ENCODE measurements around the gene TRANK1.
A peak's percentile ranks its signal among the peaks of the same experiment; 100 is the strongest.
"Not testable (repeated sequence)": the region's sequence is repeated elsewhere in the genome, so short reads cannot be mapped to it uniquely, and the experiment has no call there.

The TRANK1 gene

GRCh38 chr3:36890261-36890660, 54.6 kb downstream of the TRANK1 start:
- DNase-seq = no peak

- no peak for DNase-seq
These were observed 63.1 kb downstream of the TRANK1 start for GRCh38 chr3:36881735-36882134.

GRCh38 chr3:36879842-36880241, 65.0 kb downstream of the TRANK1 start:
- DNase-seq = not testable (repeated sequence)

GRCh38 chr3:36877930-36878685, 66.7 kb downstream of the TRANK1 start:
- no peak for DNase-seq

GRCh38 chr3:36876181-36876936, 68.5 kb downstream of the TRANK1 start:
- DNase-seq = no peak

GRCh38 chr3:36875397-36875796, 69.5 kb downstream of the TRANK1 start:
- no peak for DNase-seq

- no peak for DNase-seq
These were observed 70.4 kb downstream of the TRANK1 start for GRCh38 chr3:36874424-36874823.

- no peak for DNase-seq
These were observed 73.3 kb downstream of the TRANK1 start for GRCh38 chr3:36871379-36872126.

- DNase-seq = no peak
These were observed 76.0 kb downstream of the TRANK1 start for GRCh38 chr3:36868614-36869436.

GRCh38 chr3:36867810-36868209, 77.0 kb downstream of the TRANK1 start:
- no peak for DNase-seq

- DNase-seq = no peak
These were observed 78.5 kb downstream of the TRANK1 start for GRCh38 chr3:36866368-36866767.

- no peak for DNase-seq
These were observed 80.4 kb downstream of the TRANK1 start for GRCh38 chr3:36864180-36865053.

GRCh38 chr3:36862076-36862755, 82.6 kb downstream of the TRANK1 start:
- no peak for DNase-seq

- DNase-seq = no peak
These were observed 85.4 kb downstream of the TRANK1 start for GRCh38 chr3:36859494-36859893.

- no peak for DNase-seq
These were observed 92.8 kb downstream of the TRANK1 start for GRCh38 chr3:36852071-36852470.

GRCh38 chr3:36850743-36851142, 94.1 kb downstream of the TRANK1 start:
- DNase-seq = no peak

- DNase-seq = no peak
These were observed 98.4 kb downstream of the TRANK1 start for GRCh38 chr3:36846406-36846805.

GRCh38 chr3:36843065-36844051, 101.5 kb downstream of the TRANK1 start:
- peak in 2 of 4 experiments; percentile 7 to 16 for DNase-seq

- DNase-seq = no peak
These were observed 102.6 kb downstream of the TRANK1 start for GRCh38 chr3:36842275-36842674.

GRCh38 chr3:36840453-36840921, 104.4 kb downstream of the TRANK1 start:
- no peak for DNase-seq

Data from activated naive CD4-positive, alpha-beta T cell (primary cell).